IPS DF 6.9 (cell line): ENCODE data around the gene RNASE8.

Experiments
- DNase-seq: peaks from one replicate; pipeline ENCODE4 v3.0.0-alpha.2; 2013; ENCODE audit warnings: low read depth, low spot score
- H3K27ac ChIP-seq: one replicate; pipeline ENCODE4 v1.5.1; 2013; ENCODE audit warnings: low read length, control low read depth
- H3K27me3 ChIP-seq: 2 replicates; pipeline ENCODE4 v1.6.1; 2013; ENCODE audit warnings: mild to moderate bottlenecking, low read length; ENCODE audit not compliant: control insufficient read depth, insufficient read depth
- H3K36me3 ChIP-seq: 2 replicates; pipeline ENCODE4 v1.6.1; 2013; ENCODE audit warnings: low read length; ENCODE audit not compliant: control insufficient read depth, insufficient read depth
- H3K4me1 ChIP-seq: 2 replicates; pipeline ENCODE4 v1.6.1; 2013; ENCODE audit warnings: low read length; ENCODE audit not compliant: control insufficient read depth, insufficient read depth
- H3K4me3 ChIP-seq: 2 replicates; pipeline ENCODE4 v1.5.1; 2013; ENCODE audit warnings: mild to moderate bottlenecking, low read length
- H3K9me3 ChIP-seq: 2 replicates; pipeline ENCODE4 v1.6.1; 2013; ENCODE audit warnings: low read length, inconsistent platforms; ENCODE audit not compliant: control insufficient read depth, insufficient read depth
- WGBS: extraction: QIAGEN DNeasy Blood & Tissue Kit; methylation state at CpG from one replicate; pipeline ENCODE4 v1.1.7; 2013; ENCODE audit warnings: mixed read lengths, missing lambda C conversion rate; ENCODE audit not compliant: insufficient read length, insufficient coverage; 5-methylcytosine and 5-hydroxymethylcytosine counted together

The RNASE8 gene

DNA sequence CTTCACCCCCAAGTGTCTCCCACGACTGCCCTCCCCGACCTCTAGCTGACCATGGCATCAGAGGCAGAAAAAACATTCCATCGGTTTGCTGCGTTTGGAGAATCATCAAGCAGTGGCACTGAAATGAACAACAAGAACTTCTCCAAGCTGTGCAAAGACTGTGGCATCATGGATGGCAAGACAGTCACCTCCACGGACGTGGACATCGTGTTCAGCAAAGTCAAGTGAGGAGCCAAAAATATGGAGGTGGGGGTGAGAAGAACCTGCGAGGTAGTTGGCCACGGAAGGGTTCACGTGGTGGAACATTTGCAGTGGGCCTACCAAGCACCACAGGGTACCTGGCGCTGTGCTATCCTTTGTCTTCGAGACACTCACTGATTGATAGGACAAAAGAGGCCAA lies 27.1 kb upstream of the RNASE8 start:
- WGBS = no CpG with 5 or more reads among the region's 12 CpGs
- Histone ChIP-seq H3K36me3 (no peaks in the 10 kb centered on the region), H3K27ac (no peak overlapping the region), H3K9me3 (no peaks in the 10 kb centered on the region), H3K27me3 (no peaks in the 10 kb centered on the region), H3K4me1 (peaks cover 10% of the 10 kb centered on the region), H3K4me3 (no peak overlapping the region)
- DNase-seq = no peak

DNA sequence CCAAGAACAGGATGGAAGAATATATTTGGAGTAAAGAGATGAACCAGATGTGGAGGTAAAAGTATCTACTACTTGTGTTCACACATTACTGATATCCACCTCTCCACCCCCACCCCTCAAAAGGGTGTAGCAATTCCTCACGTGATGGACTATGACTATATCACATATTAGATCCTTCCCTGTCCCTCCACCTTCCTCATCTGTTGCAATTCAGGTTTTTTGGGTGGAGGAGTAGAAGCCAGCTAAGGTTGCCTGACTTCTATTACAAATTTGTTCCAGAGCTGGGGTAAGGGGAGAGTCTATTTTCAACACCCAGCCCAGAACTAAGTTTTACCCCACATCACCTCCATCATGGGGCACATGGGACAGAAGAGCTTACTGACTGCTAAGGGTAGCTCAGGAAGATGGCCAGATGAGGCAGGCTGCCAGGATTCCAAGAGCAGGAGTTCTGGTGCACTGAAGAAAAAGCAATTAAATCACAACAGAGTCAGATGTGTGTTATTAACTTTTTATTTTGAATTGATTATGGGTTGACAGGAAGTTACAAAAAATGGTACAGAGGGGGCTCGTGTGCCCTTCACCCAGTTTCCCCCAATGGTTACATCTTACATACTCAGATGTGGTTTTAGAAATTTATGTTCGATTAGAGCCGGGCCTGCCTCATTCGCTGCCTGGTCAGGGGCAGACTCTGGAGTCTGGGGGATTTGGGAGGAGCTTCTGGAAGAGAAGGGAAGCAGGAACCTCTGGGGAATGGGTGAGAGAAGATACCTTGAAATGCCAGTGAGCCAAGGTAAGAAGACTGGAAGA lies 25.1 kb upstream of the RNASE8 start:
- no CpG with 5 or more reads among the region's 5 CpGs for WGBS
- Histone ChIP-seq H3K4me1 (no peaks in the 10 kb centered on the region), H3K27ac (no peak overlapping the region), H3K27me3 (no peaks in the 10 kb centered on the region), H3K9me3 (no peaks in the 10 kb centered on the region), H3K36me3 (no peaks in the 10 kb centered on the region), H3K4me3 (no peak overlapping the region)
- no peak for DNase-seq

DNA sequence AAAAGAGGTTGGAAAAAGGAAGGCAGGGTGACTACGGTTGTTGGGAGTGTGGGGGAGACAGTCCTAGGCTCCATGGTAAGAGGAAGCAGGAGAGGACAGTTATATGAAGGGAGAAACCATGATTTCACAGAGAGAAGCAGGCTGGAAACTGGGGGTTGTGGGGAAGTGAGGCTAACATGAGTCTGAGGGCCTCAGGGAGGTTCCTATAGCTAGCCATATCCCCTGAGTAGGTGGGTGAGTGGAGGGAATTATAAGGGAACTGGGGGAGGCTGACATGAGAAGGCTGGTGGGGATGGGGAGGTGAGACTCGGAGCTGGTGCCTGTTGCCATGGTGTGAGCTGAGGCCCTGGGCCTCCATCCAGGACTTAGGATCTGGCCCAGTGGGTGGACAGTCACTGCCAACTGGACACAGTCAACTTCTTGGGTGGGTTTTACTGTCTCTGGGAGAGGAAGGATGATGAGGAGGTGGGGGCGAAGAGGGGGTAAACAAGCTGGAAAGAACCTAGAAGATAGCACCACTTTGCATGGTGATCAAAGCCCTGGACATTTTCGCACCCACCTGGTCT lies 24.4 kb upstream of the RNASE8 start:
- Histone ChIP-seq H3K36me3 (no peaks in the 10 kb centered on the region), H3K4me3 (no peak overlapping the region), H3K27ac (no peak overlapping the region), H3K9me3 (no peaks in the 10 kb centered on the region), H3K4me1 (no peaks in the 10 kb centered on the region), H3K27me3 (no peaks in the 10 kb centered on the region)
- no peak for DNase-seq
- WGBS = no CpG with 5 or more reads among the region's 4 CpGs

DNA sequence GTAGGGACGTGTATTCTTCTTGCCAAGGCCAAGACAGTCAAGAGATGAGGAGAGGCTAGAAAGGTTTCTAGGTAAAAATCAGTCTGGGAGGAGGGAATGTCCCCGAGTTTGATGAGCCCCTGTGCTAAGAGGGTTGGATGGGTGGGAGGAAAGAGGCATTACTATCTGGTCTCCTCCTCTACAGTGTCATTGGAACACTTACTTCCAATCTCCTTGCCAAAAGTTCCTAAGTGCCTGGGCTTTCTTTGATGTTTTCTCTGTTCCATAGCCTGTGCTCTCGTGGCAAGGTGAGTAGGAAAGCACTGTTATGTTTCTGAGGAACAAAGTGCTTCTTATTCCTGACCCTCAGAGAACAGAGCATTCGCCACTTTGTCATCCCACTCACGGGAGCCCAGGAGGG lies 22.9 kb upstream of the RNASE8 start, which contains the start of gene RNASE13:
RNASE13 (minus strand) TSS at position 101 of the 400 bp plus-strand sequence. CDS start 519 bp downstream, outside the sequence.
- H3K36me3 ChIP-seq = no peaks in the 10 kb centered on the region
- H3K27me3 ChIP-seq = no peaks in the 10 kb centered on the region
- H3K4me3 ChIP-seq = no peak within 1 kb of the TSS
- no CpG with 5 or more reads among the region's 5 CpGs for WGBS
- H3K27ac ChIP-seq = no peak within 1 kb of the TSS
- no peaks in the 10 kb centered on the region for H3K9me3 ChIP-seq
- no peak for DNase-seq
- H3K4me1 ChIP-seq = 0 out of 2 replicates have a peak, but pooled peaks cover 2% of the 10 kb centered on the region

DNA sequence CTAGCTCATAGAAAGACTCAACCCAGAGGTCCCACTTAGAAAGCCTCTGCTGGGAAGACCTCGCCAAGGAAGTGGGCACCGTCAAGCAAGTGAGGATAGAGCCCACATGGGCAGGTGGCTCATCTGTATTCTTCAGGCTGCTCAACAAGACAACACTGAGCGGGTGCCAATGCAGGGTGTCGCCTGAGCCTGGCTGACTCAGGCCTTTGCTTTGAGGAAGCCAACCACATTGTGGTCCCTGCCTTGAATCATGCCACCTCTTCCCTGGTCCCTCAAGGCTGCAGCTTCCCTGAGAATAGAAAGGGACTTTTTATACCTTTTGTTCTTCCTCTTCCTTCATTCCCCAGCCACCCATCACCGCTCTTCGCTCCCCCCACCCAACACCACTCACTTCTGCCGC lies 20.9 kb upstream of the RNASE8 start:
- H3K9me3 ChIP-seq = no peaks in the 10 kb centered on the region
- H3K36me3 ChIP-seq = no peaks in the 10 kb centered on the region
- H3K27ac ChIP-seq = no peak overlapping the region
- H3K4me1 ChIP-seq = peaks cover 2% of the 10 kb centered on the region; the same call in 1 of the 2 replicates
- no peak for DNase-seq
- 100% methylated on average over 2 of the region's 7 CpGs for WGBS
- no peaks in the 10 kb centered on the region for H3K27me3 ChIP-seq
- no peak overlapping the region for H3K4me3 ChIP-seq

DNA sequence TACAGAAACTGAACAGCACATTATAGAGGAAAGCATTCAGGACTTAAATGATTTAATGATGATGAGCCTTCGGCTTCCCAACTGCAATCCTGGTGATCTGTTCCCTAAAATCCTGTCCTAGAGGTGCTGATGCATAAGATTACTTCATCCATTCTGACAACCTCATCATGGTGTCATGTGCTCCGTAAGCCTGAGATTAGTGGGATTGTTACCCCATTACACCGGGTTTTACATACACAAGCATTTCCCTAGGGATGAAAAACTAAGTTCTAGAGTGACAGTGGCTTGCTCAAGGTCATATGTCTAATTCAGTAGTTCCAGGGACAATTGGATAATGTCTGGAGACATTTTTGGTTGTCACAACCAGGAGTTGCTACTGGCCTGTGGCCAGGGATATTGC lies 20.5 kb upstream of the RNASE8 start:
- Histone ChIP-seq H3K36me3 (no peaks in the 10 kb centered on the region), H3K4me3 (no peak overlapping the region), H3K9me3 (no peaks in the 10 kb centered on the region), H3K4me1 (peaks cover 2% of the 10 kb centered on the region; the same call in 1 of the 2 replicates), H3K27ac (no peak overlapping the region), H3K27me3 (no peaks in the 10 kb centered on the region)
- no CpG with 5 or more reads among the region's 3 CpGs for WGBS
- no peak for DNase-seq

DNA sequence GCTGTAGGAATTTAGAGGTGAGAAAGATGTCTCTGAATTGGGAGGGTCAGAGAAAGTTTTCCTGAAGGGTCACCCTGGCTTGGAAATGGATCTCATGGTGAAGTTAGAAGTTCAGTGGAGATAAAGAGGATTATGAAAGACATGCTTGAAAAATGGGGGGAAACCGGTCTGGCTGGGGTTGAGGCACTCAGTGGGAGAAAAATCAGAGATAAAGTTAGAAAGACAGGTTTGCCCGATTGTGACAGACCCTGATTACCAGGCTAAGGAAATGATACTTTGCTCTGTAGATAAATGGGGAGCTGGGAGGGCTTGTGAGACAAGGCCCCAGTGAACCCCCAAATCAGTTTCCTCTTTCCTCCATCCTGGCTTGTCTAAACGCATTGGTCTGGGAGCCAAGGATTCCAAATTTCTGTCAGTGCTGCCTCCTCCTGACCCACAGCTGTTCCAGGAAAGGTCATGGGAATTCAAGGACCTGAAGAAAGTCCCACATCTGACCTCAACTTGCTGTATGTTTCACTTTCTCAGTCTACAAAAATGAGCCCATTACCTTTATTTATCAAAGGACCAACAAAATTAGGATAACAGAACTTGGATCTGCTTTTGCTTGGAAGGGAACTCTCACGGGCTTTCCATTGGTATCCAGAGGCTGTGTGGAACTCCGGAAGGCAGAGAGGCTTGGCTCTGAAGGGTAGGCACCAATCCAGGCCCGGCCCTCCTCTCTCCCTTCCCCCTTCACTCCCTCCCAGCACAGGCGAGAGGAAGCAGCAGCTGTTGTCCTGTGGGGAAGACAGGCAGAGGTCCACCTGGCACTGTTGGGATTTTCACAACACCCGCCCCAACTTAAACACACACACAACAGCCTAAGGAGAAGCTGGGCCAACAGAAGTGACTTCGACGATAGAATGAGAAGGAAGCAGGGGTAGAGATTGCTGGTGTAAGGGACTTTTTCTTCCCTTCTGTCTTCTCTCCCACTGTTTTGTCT lies 18.9 kb upstream of the RNASE8 start:
- H3K4me3 ChIP-seq = no peak overlapping the region
- H3K36me3 ChIP-seq = no peaks in the 10 kb centered on the region
- WGBS = no CpG with 5 or more reads among the region's 10 CpGs
- no peak overlapping the region for H3K27ac ChIP-seq
- DNase-seq = no peak
- no peaks in the 10 kb centered on the region for H3K9me3 ChIP-seq
- H3K27me3 ChIP-seq = no peaks in the 10 kb centered on the region
- H3K4me1 ChIP-seq = peaks cover 2% of the 10 kb centered on the region; the same call in 1 of the 2 replicates

DNA sequence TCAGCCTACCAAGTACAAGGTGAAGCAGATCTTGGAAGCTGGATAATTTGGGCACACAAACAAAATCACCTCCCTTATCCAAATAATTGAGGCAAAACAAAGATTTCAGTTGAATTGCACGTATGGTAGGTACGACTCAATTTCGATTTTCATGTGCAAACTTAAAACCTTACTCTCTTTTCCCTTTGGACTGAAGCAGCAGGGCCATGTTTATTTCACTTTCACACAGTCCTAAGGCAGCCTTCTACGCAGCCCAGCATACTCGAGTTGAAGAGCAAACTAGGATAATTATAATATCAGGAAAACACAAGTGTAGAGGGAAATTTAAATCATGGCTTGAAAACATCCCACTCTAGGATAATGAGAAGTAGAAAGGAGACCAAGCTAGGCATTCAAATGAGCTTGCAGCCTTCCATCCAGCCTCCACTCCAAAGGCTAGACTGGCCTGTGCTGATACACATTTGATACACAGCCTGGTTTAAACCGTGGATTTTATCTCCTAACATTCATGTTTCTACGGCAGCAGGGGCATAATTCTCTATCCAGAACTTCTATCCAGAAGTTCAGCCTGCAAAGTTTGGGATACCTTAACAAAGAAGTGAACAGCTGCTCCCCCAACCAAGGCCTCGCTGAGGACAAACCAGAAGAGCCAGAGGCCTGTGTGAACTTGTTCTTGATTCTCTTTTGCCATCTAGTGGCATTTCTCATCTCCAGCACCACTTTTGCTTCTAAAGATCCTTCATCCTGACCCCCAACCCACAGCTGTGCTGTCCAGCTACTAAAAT lies 17.8 kb upstream of the RNASE8 start:
- Histone ChIP-seq H3K36me3 (no peaks in the 10 kb centered on the region), H3K4me1 (peaks cover 2% of the 10 kb centered on the region; the same call in 1 of the 2 replicates), H3K9me3 (no peaks in the 10 kb centered on the region), H3K27ac (no peak overlapping the region), H3K4me3 (no peak overlapping the region), H3K27me3 (no peaks in the 10 kb centered on the region)
- DNase-seq = peak; percentile 41
- no CpG with 5 or more reads among the region's 8 CpGs for WGBS

DNA sequence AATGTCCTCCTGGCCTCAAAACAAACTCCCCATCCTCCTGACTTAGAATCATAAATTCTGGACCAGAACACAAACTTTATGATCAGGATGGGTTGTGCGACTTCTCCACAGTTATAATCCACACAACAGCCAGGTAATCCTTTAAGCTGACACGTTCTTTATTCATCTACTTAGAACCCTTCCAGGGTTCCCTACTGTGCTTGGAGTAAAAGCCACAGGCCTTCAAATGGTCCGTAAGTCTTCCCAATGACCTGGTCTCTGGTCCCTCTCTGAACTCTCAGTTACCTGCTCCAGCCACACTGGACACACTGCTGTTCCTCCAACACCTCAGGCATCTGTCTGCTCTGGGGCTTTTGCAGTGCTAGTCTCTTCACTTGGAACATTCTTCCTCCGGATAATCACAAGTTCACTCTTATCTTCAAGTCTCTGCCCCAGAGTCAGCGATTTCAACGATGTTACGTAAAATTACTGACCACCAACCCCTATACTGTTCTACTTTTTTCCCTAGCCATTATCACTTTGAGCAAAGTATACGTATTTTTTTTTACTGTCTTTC lies 17.2 kb upstream of the RNASE8 start:
- Histone ChIP-seq H3K9me3 (no peaks in the 10 kb centered on the region), H3K27me3 (no peaks in the 10 kb centered on the region), H3K27ac (no peak overlapping the region), H3K4me1 (peaks cover 2% of the 10 kb centered on the region; the same call in 1 of the 2 replicates), H3K4me3 (no peak overlapping the region), H3K36me3 (no peaks in the 10 kb centered on the region)
- WGBS = no CpG with 5 or more reads among the region's 8 CpGs
- DNase-seq = no peak
